ENCODE data around the gene MCM3AP.
A peak's percentile ranks its signal among the peaks of the same experiment; 100 is the strongest.
"Not testable (repeated sequence)": the region's sequence is repeated elsewhere in the genome, so short reads cannot be mapped to it uniquely, and the experiment has no call there.

Gene MCM3AP

GRCh38 chr21:46239817-46240325, 45.5 kb downstream of the MCM3AP start:
- DNase-seq: no peak

GRCh38 chr21:46237474-46237873, 47.9 kb downstream of the MCM3AP start:
- no peak for DNase-seq

- no peak for DNase-seq
These were observed 50.9 kb downstream of the MCM3AP start for GRCh38 chr21:46234436-46234950.

GRCh38 chr21:46229923-46230260, 55.5 kb downstream of the MCM3AP start:
- DNase-seq: no peak

GRCh38 chr21:46229133-46229922, 56.1 kb downstream of the MCM3AP start:
- peak; percentile 59 for DNase-seq

- DNase-seq: peak; percentile 98
These were observed 56.9 kb downstream of the MCM3AP start, which contains the start of gene LSS for GRCh38 chr21:46228345-46229051. LSS (minus strand) TSS chr21:46228774; CDS start chr21:46228745, 29 bp downstream.

GRCh38 chr21:46227811-46228344, 57.5 kb downstream of the MCM3AP start:
- DNase-seq: no peak

- no peak for DNase-seq
These were observed 58.4 kb downstream of the MCM3AP start for GRCh38 chr21:46226920-46227599.

GRCh38 chr21:46226146-46226545, 59.3 kb downstream of the MCM3AP start:
- no peak for DNase-seq

- DNase-seq: not testable (repeated sequence)
These were observed 61.8 kb downstream of the MCM3AP start for GRCh38 chr21:46223661-46224060.

- no peak for DNase-seq
These were observed 62.2 kb downstream of the MCM3AP start for GRCh38 chr21:46223217-46223616.

- DNase-seq: no peak
These were observed 62.8 kb downstream of the MCM3AP start for GRCh38 chr21:46222436-46223116.

GRCh38 chr21:46221664-46222435, 63.6 kb downstream of the MCM3AP start:
- DNase-seq: no peak

- DNase-seq: no peak
These were observed 64.6 kb downstream of the MCM3AP start for GRCh38 chr21:46220847-46221246.

GRCh38 chr21:46220275-46220810, 65.1 kb downstream of the MCM3AP start:
- no peak for DNase-seq

GRCh38 chr21:46219591-46220239, 65.7 kb downstream of the MCM3AP start:
- no peak for DNase-seq

GRCh38 chr21:46218906-46219590, 66.4 kb downstream of the MCM3AP start:
- no peak for DNase-seq

- DNase-seq: no peak
These were observed 67.8 kb downstream of the MCM3AP start for GRCh38 chr21:46217511-46218196.

GRCh38 chr21:46216132-46216747, 69.2 kb downstream of the MCM3AP start:
- no peak for DNase-seq
